HepG2 (cell line): ENCODE data around the gene PHRF1.
A peak's percentile ranks its signal among the peaks of the same experiment; 100 is the strongest.

Source experiments
- ARNTL ChIP-seq: sonication (generic); formaldehyde crosslinking; IDR thresholded peaks from 2 replicates; pipeline ENCODE4 v1.4.0; 2020; ENCODE audit warnings: mild to moderate bottlenecking, missing genetic modification reagents
- CEBPB ChIP-seq: IDR thresholded peaks from 2 replicates; pipeline ENCODE4 v1.6.1; 2011; ENCODE audit warnings: low read depth, low read length, improper control_type of control experiment, borderline replicate concordance
- EZH2 ChIP-seq: conservative IDR thresholded peaks from 2 replicates; pipeline ENCODE4 v1.6.1; 2012; ENCODE audit warnings: mild to moderate bottlenecking, low read depth, low read length, moderate library complexity
- HNRNPL ChIP-seq: fragments of 200-400 bp; formaldehyde crosslinking; IDR thresholded peaks from 2 replicates; pipeline ENCODE4 v1.6.1; 2017; ENCODE audit warnings: mild to moderate bottlenecking, low read depth, low read length
- JUNB ChIP-seq: sonication (generic); formaldehyde crosslinking; IDR thresholded peaks from 2 replicates; pipeline ENCODE4 v1.8.0; 2022; ENCODE audit warnings: missing genetic modification reagents, mild to moderate bottlenecking, borderline replicate concordance
- PHF21A ChIP-seq: sonication (generic); formaldehyde crosslinking; IDR thresholded peaks from 2 replicates; pipeline ENCODE4 v1.5.0; 2020; ENCODE audit warnings: mild to moderate bottlenecking, missing genetic modification reagents
- SALL2 ChIP-seq: sonication (generic); formaldehyde crosslinking; IDR thresholded peaks from 2 replicates; pipeline ENCODE4 v1.8.1; 2023; ENCODE audit warnings: mild to moderate bottlenecking, missing genetic modification reagents, inconsistent platforms
- SMC3 ChIP-seq: IDR thresholded peaks from 2 replicates; pipeline ENCODE4 v1.6.1; 2011; ENCODE audit warnings: low read length, improper control_type of control experiment
- ZBTB8A ChIP-seq: sonication (generic); formaldehyde crosslinking; IDR thresholded peaks from 2 replicates; pipeline ENCODE4 v1.4.0; 2020; ENCODE audit warnings: mild to moderate bottlenecking, low read depth, missing genetic modification reagents, borderline replicate concordance
- ZNF253 ChIP-seq: sonication (generic); formaldehyde crosslinking; IDR thresholded peaks from 2 replicates; pipeline ENCODE4 v1.8.0; 2022; ENCODE audit warnings: mild to moderate bottlenecking, missing genetic modification reagents, borderline replicate concordance
- ZZZ3 ChIP-seq: sonication (generic); formaldehyde crosslinking; IDR thresholded peaks from 2 replicates; pipeline ENCODE4 v1.4.0; 2020; ENCODE audit warnings: missing genetic modification reagents, mild to moderate bottlenecking, borderline replicate concordance
- TF ChIP-seq, protein P1 (sequence below): sonication (generic); formaldehyde crosslinking; IDR thresholded peaks from 2 replicates; pipeline ENCODE4 v1.4.0; 2020; ENCODE audit warnings: mild to moderate bottlenecking, missing genetic modification reagents
- TF ChIP-seq, protein P2 (sequence below): sonication (generic); formaldehyde crosslinking; IDR thresholded peaks from 2 replicates; pipeline ENCODE4 v1.9.0; 2022; ENCODE audit warnings: missing genetic modification reagents, mild to moderate bottlenecking, borderline replicate concordance

DNA sequence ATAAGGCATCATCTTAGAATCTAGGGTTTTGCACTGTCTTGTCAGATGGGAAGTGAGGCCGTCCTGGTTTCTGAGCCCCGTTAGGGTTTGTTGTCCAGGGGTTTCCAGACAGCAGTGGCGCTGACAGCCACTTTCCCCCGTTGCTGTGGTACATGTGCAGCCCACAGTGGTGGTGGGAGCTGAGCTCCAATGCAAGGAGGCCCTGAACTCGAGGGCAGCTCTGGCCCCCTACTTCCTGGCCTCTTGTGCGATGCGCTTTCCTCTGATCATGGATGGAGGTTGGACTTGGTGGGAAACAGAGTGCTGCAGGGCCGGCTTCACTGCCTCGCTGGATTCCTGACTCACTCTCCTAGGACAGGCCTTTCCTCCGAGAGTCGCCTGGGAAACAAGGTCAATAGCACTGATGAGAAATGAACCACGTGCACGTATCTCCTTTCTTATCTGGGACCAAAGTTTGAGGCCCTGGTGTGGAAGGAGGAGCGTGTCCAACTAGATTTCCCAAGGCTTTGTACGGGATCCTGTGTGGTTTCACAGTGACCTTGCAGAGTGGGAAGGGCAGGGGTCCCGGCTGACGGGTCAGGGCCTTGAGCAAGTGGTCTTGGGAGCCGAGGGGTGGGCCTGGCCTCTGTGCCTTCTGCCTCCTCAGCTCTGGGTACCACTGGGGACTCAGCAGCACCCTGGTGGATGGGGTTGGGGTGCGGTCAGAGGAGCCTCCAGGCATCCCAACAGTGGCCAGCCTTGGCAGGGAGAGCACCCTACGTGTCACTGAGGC, 3.7 kb downstream of the PHRF1 start:
- TF ChIP-seq ZBTB8A (CRISPR knock-in tag) (no peak), ZZZ3 (CRISPR knock-in tag) (no peak), JUNB (CRISPR knock-in tag) (no peak), PHF21A (CRISPR knock-in tag) (peak; percentile 51; the same call in 1 of the 2 replicates), HNRNPL (no peak), CEBPB (peak; percentile 22; the same call in 1 of the 2 replicates), ZNF253 (no peak), SALL2 (CRISPR knock-in tag) (no peak), EZH2 (no peak), SMC3 (no peak), ARNTL (CRISPR knock-in tag) (0 out of 2 replicates have a peak, but pooled peaks have one; percentile 43)
- TF ChIP-seq, protein P1, sequence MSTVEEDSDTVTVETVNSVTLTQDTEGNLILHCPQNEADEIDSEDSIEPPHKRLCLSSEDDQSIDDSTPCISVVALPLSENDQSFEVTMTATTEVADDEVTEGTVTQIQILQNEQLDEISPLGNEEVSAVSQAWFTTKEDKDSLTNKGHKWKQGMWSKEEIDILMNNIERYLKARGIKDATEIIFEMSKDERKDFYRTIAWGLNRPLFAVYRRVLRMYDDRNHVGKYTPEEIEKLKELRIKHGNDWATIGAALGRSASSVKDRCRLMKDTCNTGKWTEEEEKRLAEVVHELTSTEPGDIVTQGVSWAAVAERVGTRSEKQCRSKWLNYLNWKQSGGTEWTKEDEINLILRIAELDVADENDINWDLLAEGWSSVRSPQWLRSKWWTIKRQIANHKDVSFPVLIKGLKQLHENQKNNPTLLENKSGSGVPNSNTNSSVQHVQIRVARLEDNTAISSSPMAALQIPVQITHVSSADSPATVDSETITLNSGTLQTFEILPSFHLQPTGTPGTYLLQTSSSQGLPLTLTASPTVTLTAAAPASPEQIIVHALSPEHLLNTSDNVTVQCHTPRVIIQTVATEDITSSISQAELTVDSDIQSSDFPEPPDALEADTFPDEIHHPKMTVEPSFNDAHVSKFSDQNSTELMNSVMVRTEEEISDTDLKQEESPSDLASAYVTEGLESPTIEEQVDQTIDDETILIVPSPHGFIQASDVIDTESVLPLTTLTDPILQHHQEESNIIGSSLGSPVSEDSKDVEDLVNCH (CRISPR knock-in tag), result no peak
- TF ChIP-seq, protein P2, sequence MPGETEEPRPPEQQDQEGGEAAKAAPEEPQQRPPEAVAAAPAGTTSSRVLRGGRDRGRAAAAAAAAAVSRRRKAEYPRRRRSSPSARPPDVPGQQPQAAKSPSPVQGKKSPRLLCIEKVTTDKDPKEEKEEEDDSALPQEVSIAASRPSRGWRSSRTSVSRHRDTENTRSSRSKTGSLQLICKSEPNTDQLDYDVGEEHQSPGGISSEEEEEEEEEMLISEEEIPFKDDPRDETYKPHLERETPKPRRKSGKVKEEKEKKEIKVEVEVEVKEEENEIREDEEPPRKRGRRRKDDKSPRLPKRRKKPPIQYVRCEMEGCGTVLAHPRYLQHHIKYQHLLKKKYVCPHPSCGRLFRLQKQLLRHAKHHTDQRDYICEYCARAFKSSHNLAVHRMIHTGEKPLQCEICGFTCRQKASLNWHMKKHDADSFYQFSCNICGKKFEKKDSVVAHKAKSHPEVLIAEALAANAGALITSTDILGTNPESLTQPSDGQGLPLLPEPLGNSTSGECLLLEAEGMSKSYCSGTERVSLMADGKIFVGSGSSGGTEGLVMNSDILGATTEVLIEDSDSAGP (CRISPR knock-in tag), result peak; percentile 51
